ENCODE results near the gene INSYN2B. TPM values are rescaled to one million over a fixed set of nuclear protein-coding genes. Genes with fewer than 3 reads are reported as not detected.
"Not testable (repeated sequence)": the region's sequence is repeated elsewhere in the genome, so short reads cannot be mapped to it uniquely, and the experiment has no call there.

Gene INSYN2B
- polyA plus RNA-seq, 4 donors, result 1.5 to 2.4 (median 2.1) TPM

- DNase-seq (ENCODE audit: low read depth in 4 of 4, low spot score in 3 of 4), result no peak
Measured at GRCh38 chr5:169862391-169862811, 117.9 kb downstream of the INSYN2B start.

DNA sequence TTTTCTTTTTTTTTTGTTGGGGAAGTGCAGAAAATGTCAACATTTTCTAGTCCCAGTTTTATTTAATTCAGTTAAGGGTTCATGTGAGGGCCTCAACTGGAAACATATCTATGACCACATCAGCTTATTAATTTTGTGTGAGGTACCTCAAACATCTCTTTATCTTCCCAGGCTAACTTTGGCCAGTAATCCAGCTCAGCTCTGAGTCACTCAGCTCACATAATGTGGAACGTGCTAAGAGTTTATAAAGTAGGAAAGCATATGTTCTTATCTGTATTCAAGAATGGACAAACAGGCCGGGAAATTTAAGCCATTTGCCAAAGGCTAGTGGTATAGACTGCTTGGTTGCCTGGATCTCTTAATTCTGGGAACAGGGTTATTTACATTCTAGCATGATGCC lies 118.4 kb downstream of the INSYN2B start:
- DNase-seq (ENCODE audit: low read depth in 4 of 4, low spot score in 3 of 4), result no peak

- DNase-seq (ENCODE audit: low read depth in 4 of 4, low spot score in 3 of 4), result no peak
Measured at GRCh38 chr5:169861433-169861832, 118.9 kb downstream of the INSYN2B start.

GRCh38 chr5:169860585-169860984 lies 119.7 kb downstream of the INSYN2B start:
- no peak for DNase-seq (ENCODE audit: low read depth in 4 of 4, low spot score in 3 of 4)

- no peak for DNase-seq (ENCODE audit: low read depth in 4 of 4, low spot score in 3 of 4)
Measured at GRCh38 chr5:169856571-169856970, 123.7 kb downstream of the INSYN2B start.

DNA sequence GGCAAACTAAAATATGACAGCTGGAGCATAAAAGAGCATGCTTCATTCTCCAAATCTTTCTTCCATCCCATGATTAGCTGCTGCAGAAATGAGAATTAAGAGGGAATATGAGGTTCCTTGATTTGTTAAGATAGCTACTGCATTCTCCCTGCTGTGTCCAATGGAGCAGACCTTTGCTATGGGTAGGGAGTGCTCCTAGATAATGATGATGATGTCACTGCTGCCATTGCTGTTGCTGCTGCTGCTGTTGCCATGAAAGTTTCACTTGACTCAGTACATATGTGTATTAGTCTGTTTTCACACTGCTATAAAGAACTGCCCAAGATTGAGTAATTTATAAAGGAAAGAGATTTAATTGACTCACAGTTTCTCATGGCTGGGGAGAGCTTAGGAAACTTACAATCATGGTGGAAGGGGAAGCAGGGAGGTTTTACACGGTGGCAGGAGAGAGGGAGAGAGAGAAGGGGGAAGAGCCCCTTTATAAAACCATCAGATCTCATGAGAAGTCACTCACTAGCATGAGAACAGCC lies 128.9 kb downstream of the INSYN2B start:
- no peak for DNase-seq (ENCODE audit: low read depth in 4 of 4, low spot score in 3 of 4)

- DNase-seq (ENCODE audit: low read depth in 4 of 4, low spot score in 3 of 4), result no peak
Measured at GRCh38 chr5:169850409-169850808, 129.9 kb downstream of the INSYN2B start.

DNA sequence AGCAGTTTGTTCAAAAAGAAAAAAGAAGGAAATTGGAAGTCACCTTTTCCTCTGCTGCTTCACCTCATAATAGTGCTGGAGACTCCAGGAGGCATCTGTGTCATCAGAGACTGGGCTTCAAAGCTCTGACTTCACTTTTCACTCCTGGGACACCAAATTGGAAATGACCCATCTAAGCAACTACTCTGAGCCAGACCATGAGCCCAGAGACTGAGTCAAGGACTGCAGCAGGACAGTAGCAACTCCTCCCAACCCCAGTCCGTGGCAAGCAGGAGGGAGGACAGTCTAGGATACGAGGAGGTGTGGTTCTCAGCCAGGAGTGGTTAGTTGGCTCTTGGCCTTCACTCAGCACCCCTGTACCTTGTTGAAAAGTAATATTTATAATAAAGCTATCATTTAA lies 131.5 kb downstream of the INSYN2B start:
- DNase-seq (ENCODE audit: low read depth in 4 of 4, low spot score in 3 of 4), result no peak

DNA sequence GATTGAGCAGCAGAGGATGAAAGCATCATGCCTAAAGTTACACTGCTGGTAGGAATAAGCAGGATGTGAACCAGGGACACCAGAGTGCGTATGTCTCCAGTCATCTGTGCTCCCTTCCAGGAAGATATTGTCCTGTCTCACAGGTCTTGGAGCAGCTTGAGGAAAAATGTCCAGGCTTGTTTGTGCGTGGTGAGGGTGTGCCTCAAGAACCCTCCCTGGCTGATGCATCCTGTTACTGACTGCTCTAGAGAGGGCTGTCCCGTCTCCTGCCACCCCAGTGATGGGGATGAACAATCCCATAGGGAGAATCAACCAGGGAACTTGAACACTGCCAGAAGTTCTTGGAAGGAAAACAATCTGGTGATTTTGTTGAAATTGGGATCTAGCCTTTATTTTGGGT lies 132.0 kb downstream of the INSYN2B start:
- no peak for DNase-seq (ENCODE audit: low read depth in 4 of 4, low spot score in 3 of 4)

DNA sequence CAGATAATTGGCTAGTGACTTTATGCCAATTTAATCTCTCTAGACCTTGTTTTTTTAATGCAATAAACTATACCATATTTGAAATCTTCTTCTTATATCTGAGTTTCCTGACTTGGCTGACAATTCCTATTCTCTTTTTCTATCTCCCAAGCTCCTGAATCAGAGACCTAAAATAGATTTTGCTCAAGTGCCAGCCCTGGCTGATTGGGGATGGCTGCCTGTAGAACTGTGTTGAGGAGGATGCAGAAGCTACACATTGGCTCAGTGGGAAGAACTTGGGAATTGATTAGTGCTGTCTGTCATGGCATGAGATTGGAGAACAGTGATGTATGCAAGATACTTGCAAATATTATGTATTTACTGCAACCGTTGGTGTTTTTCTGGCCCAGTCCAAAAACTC lies 132.8 kb downstream of the INSYN2B start:
- DNase-seq (ENCODE audit: low read depth in 4 of 4, low spot score in 3 of 4), result no peak

- DNase-seq (ENCODE audit: low read depth in 4 of 4, low spot score in 3 of 4), result no peak
Measured at GRCh38 chr5:169842699-169843098, 137.6 kb downstream of the INSYN2B start.

DNA sequence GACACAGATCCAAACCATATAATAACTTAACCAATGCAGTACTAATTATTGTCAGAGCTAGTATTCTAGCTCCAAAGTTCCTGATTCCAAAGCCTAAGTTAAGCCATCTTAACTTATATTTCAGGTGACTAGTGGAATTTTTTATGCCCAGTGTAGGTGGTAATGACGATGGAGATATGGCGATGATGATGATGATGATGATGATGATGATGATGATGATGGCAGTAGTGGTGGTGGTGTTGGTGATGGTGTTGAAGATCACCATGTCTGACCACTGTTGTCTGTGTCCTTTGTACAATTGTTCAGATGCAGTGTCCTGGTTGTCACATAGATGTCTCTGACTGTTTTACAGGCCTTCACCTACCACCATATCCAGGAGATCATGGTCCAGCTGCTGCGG lies 139.9 kb downstream of the INSYN2B start:
- DNase-seq (ENCODE audit: low read depth in 4 of 4, low spot score in 3 of 4), result no peak

- DNase-seq (ENCODE audit: low read depth in 4 of 4, low spot score in 3 of 4), result no peak
Measured at GRCh38 chr5:169838688-169839087, 141.6 kb downstream of the INSYN2B start.

GRCh38 chr5:169837686-169838085 lies 142.6 kb downstream of the INSYN2B start:
- DNase-seq (ENCODE audit: low read depth in 4 of 4, low spot score in 3 of 4), result no peak

- DNase-seq (ENCODE audit: low read depth in 4 of 4, low spot score in 3 of 4), result no peak
Measured at GRCh38 chr5:169836835-169837536, 143.3 kb downstream of the INSYN2B start.

GRCh38 chr5:169834540-169834939 lies 145.8 kb downstream of the INSYN2B start:
- not testable (repeated sequence) for DNase-seq (ENCODE audit: low read depth in 4 of 4, low spot score in 3 of 4)

DNA sequence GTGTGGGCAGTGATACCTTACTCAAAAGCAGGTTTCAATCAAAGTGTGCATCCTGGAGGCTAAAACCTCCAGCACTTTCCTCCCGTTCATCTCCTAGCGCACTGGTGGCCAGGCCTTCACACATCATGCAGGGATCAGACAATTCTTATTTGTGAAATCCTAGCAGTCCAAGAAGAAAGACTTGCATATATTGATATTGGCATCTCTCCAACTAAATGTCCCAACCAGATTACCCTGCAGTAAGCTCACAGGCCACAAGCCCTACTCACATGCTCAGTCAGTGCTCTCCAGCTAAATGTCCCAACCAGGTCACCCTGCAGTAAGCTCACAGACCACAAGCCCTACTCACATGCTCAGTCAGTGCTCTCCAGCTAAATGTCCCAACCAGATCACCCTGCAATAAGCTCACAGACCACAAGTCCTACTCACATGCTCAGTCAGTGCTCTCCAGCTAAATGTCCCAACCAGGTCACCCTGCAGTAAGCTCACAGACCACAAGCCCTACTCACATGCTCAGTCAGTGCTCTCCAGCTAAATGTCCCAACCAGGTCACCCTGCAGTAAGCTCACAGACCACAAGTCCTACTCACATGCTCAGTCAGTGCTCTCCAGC lies 146.5 kb downstream of the INSYN2B start:
- DNase-seq (ENCODE audit: low read depth in 4 of 4, low spot score in 3 of 4), result not testable (repeated sequence)

GRCh38 chr5:169832845-169833244 lies 147.4 kb downstream of the INSYN2B start:
- DNase-seq (ENCODE audit: low read depth in 4 of 4, low spot score in 3 of 4), result no peak

- DNase-seq (ENCODE audit: low read depth in 4 of 4, low spot score in 3 of 4), result no peak
Measured at GRCh38 chr5:169832304-169832703, 148.0 kb downstream of the INSYN2B start.

- no peak for DNase-seq (ENCODE audit: low read depth in 4 of 4, low spot score in 3 of 4)
Measured at GRCh38 chr5:169831331-169831730, 149.0 kb downstream of the INSYN2B start.

- no peak for DNase-seq (ENCODE audit: low read depth in 4 of 4, low spot score in 3 of 4)
Measured at GRCh38 chr5:169828385-169828784, 151.9 kb downstream of the INSYN2B start.

- DNase-seq (ENCODE audit: low read depth in 4 of 4, low spot score in 3 of 4), result no peak
Measured at GRCh38 chr5:169827769-169828168, 152.5 kb downstream of the INSYN2B start.
